Transverse colon (tissue), 4 donors: ENCODE data around the gene KIF1A. TPM values are rescaled to one million over a fixed set of nuclear protein-coding genes. Genes with fewer than 3 reads are reported as not detected.

Source experiments
- DNase-seq: peaks from one replicate; pipeline ENCODE4 v3.0.0-alpha.2; 2019
- H3K27ac ChIP-seq, 4 donors: fragments of 200-600 bp; sonication (generic); 2 replicates each; pipeline ENCODE4 v1.5.1; 2016 to 2018; ENCODE audit warnings: inconsistent platforms in 4 of 4
- H3K27me3 ChIP-seq: fragments of 200-600 bp; sonication (generic); 2 replicates; pipeline ENCODE4 v1.5.1; 2017; ENCODE audit warnings: inconsistent platforms
- H3K36me3 ChIP-seq, 4 donors: fragments of 200-600 bp; sonication (generic); 2 replicates each; pipeline ENCODE4 v1.5.1; 2017 to 2019; ENCODE audit warnings: inconsistent platforms in 4 of 4
- H3K4me1 ChIP-seq, 4 donors: fragments of 200-600 bp; sonication (generic); 2 replicates each; pipeline ENCODE4 v1.5.1; 2017 to 2020; ENCODE audit warnings: inconsistent platforms in 4 of 4
- H3K4me3 ChIP-seq, 4 donors: fragments of 200-600 bp; sonication (generic); 1 replicate in 1 of 4; 2 replicates in 3 of 4; pipeline versions ENCODE4 v1.5.1 to v1.6.1; 2017 to 2019; ENCODE audit warnings: inconsistent platforms in 4 of 4
- H3K9me3 ChIP-seq, 2 donors: fragments of 200-600 bp; sonication (generic); 2 replicates each; pipeline ENCODE4 v1.5.1; 2017 to 2019; ENCODE audit warnings: inconsistent platforms in 2 of 2
- EP300 ChIP-seq: sonication (generic); formaldehyde crosslinking; IDR thresholded peaks from one replicate; pipeline ENCODE4 v1.6.1; 2017; ENCODE audit warnings: antibody characterized with exemption, low read depth
- POLR2A ChIP-seq: fragments of 450-650 bp; IDR thresholded peaks from one replicate; pipeline ENCODE4 v1.6.1; 2016; ENCODE audit warnings: antibody characterized with exemption, mild to moderate bottlenecking, moderate library complexity
- POLR2AphosphoS5 ChIP-seq, 3 donors: sonication (generic); formaldehyde crosslinking; IDR thresholded peaks; one replicate each; pipeline ENCODE4 v1.6.1; 2016; ENCODE audit warnings: antibody characterized with exemption in 3 of 3
- WGBS, 2 donors: methylation state at CpG; one replicate each; pipeline ENCODE4 v1.1.5; 2018; ENCODE audit warnings: low coverage in 1 of 2; 5-methylcytosine and 5-hydroxymethylcytosine counted together
- in situ Hi-C, 4 donors: fragments of 200-750 bp; cut with MboI; loops; one replicate each; pipeline versions ENCODE4 v1.15.0 to v1.15.1; 2017; ENCODE audit warnings: low sequenced_read_pairs in 3 of 4, low pct_ligation_motif_present in 1 of 4, low pct_unique_long_range_greater_than_20kb in 1 of 4
- intact Hi-C: fragments of 100-400 bp; cut with DNase I; formaldehyde crosslinking; loops from one replicate; pipeline ENCODE4 v1.15.1; 2023; ENCODE audit warnings: low total_unique reads
- total RNA-seq, 4 donors: library from RNA; depleted of rRNA; stranded (reverse); fragments of >200 nt; gene quantifications; one replicate each; pipeline ENCODE4 v1.1.0, GENCODE V29; 2016
- TF ChIP-seq, protein P1 (sequence below), 5 experiments: fragments of 200-600 bp in 3 of 5; fragments of 450-650 bp in 2 of 5; sonication (generic) in 3 of 5; IDR thresholded peaks; 1 replicate in 2 of 5; 2 replicates in 3 of 5; pipeline ENCODE4 v1.5.1; 2016 to 2017; ENCODE audit warnings: antibody characterized with exemption in 5 of 5, inconsistent platforms in 3 of 5, mild to moderate bottlenecking in 2 of 5, moderate library complexity in 1 of 5

KIF1A gene
- total RNA-seq, 4 donors from 2014 or later: 0.40 to 3.4 (median 2.9) TPM

DNA sequence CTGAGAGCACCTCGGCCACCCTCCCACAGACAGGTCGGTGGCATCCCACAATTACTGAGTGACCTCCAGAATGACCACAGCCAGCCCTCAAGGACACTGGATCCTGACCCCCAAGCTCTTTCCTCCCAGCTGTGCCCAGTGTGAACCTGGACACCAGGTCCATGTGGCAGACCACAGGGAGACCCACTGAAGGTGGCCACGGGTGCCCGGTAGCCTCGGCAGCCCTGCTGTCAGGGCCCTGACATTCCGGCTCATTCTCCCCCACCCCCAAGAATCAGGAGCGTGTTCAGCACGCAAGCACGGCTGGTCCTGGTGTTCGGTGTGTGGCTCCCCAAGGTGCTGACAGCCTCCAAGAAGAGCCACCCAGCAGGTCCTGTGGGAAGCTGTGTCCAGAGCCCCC lies 95.6 kb downstream of the KIF1A start:
- in situ Hi-C loops: loop anchor here in 2 of 4 donors (25.0 kb wide), 1 partner anchor 212 kb away; no protein-coding TSS in a partner anchor

DNA sequence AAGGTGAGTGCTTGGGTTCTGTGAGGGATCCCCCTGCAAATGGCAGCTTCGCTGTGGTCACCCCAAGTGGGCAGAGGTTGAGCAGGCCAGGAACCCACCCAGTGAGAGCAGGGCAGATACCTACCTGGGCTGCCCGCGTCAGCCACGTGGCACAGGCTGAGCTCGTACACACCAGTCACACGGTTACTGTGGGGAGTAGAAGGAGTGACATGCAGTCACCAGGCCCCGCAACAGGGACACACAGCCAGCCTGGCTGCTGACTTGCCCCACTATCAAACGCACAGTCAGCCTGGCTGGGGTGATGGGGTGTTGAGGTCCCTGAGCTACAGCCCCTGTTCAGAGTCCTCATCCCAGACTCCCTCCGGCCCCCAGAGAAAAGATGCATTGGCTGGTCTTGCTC lies 96.2 kb downstream of the KIF1A start:
- in situ Hi-C loops: loop anchor here in 2 of 4 donors (25.0 kb wide), 1 partner anchor 212 kb away; no protein-coding TSS in a partner anchor
- no peaks in the 10 kb centered on the region for H3K27me3 ChIP-seq
- TF ChIP-seq POLR2A (no peak), POLR2AphosphoS5 (IDR thresholded peaks at IDR 0.05) (no peak), EP300 (no peak)
- TF ChIP-seq, protein P1, sequence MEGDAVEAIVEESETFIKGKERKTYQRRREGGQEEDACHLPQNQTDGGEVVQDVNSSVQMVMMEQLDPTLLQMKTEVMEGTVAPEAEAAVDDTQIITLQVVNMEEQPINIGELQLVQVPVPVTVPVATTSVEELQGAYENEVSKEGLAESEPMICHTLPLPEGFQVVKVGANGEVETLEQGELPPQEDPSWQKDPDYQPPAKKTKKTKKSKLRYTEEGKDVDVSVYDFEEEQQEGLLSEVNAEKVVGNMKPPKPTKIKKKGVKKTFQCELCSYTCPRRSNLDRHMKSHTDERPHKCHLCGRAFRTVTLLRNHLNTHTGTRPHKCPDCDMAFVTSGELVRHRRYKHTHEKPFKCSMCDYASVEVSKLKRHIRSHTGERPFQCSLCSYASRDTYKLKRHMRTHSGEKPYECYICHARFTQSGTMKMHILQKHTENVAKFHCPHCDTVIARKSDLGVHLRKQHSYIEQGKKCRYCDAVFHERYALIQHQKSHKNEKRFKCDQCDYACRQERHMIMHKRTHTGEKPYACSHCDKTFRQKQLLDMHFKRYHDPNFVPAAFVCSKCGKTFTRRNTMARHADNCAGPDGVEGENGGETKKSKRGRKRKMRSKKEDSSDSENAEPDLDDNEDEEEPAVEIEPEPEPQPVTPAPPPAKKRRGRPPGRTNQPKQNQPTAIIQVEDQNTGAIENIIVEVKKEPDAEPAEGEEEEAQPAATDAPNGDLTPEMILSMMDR (IDR thresholded peaks at IDR 0.05): no peak
- WGBS, 2 donors: 85% methylated on average over 6 of the region's 9 CpGs; no CpG with 5 or more reads in 1 of the 2 donors
- no peaks in the 10 kb centered on the region for H3K36me3 ChIP-seq
- H3K9me3 ChIP-seq: no peaks in the 10 kb centered on the region
- no peak overlapping the region for H3K4me3 ChIP-seq
- H3K4me1 ChIP-seq: no peaks in the 10 kb centered on the region
- no peak for DNase-seq
- H3K27ac ChIP-seq: no peak overlapping the region
- intact Hi-C loops: no loop called here

More for the DNA sequence above, 95.6 kb downstream of the KIF1A start:
- no peak for DNase-seq
- TF ChIP-seq EP300: no peak
- WGBS, 2 donors: 83% methylated on average over 10 of the region's 10 CpGs; no CpG with 5 or more reads in 1 of the 2 donors
- intact Hi-C loops: no loop called here
- no peaks in the 10 kb centered on the region for H3K9me3 ChIP-seq
- no peaks in the 10 kb centered on the region for H3K4me1 ChIP-seq
- H3K27me3 ChIP-seq: no peaks in the 10 kb centered on the region
- no peak overlapping the region for H3K27ac ChIP-seq
- no peak overlapping the region for H3K4me3 ChIP-seq
- no peaks in the 10 kb centered on the region for H3K36me3 ChIP-seq

DNA sequence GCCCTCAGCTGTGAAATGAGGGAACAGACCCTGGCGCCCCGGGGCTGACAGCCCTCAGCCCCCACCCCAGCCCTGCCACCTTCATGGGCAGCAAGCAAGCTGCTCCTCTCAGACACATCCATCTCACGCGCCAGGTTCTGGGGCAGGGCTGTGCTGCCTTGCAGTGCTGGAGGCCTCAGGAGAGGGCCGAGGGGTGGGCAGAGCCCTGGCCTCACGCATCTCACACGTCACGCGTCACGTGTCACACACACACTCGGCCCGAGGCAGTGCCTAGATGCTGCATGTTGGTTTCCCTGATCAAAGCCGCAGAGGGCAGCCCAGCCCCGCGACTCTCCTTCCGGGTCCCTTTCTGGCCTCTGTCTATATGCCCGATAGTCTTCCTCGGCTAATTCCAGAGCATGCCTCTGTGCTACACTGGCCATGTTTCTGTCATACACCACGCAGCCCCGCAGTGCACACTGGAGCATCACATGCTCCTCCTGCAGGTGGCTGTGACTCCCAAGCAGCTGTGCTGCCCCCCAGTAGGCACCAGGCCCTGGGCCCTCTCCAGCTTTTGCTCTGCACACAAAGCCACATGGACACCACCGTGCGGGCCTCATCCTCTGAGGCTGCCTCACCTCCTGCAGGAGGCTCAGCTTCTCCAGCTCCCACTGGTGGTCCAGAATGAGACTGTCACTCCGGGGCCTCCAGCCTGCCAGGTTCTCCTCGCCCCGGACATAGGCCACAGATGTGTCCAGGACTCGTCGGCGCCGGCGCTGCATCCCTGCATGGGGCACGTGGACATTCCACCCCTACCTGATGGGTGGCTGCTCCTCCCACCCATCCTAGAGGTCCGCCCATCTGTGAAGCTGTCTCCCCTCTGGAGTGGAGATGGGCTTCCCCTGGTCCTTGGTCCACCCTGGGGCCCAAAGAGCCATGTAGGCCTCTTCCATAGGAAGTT lies 97.0 kb downstream of the KIF1A start:
- no peak for DNase-seq
- TF ChIP-seq, protein P1 (IDR thresholded peaks at IDR 0.05): no peak
- no peak for TF ChIP-seq POLR2A
- TF ChIP-seq POLR2AphosphoS5 (IDR thresholded peaks at IDR 0.05): no peak
- no peak for TF ChIP-seq EP300
- Histone ChIP-seq H3K4me3 (no peak overlapping the region), H3K27me3 (no peaks in the 10 kb centered on the region), H3K27ac (no peak overlapping the region), H3K9me3 (no peaks in the 10 kb centered on the region), H3K4me1 (no peaks in the 10 kb centered on the region), H3K36me3 (no peaks in the 10 kb centered on the region)
- intact Hi-C loops (no loop called here), in situ Hi-C loops (loop anchor here in 2 of 4 donors (25.0 kb wide), 1 partner anchor 211 kb away; no protein-coding TSS in a partner anchor)
- 60 to 89% methylated on average over 1 to 32 of the region's 32 CpGs for WGBS, 2 donors

DNA sequence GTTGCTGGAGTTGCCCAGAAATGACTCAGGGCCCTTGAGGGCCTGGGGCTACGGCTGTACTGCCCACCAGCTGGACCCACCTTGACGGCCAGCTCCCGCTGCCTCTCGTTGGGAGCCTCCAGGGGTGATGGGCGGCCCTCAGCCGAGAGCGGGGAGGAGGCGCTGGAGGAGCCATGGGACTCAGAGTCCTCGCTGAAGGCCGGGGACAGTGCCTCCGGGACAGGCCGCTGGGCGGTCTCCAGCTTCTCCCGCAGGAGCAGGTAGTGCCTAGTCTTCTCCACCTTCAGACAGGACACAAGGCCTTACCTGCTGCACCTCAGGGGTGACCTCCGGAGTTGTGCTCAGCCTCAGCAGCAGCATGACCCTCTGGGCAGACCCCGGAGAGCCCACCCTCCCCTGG lies 97.6 kb downstream of the KIF1A start:
- no peak for DNase-seq
- Histone ChIP-seq H3K27me3 (no peaks in the 10 kb centered on the region), H3K27ac (no peak overlapping the region), H3K36me3 (no peaks in the 10 kb centered on the region), H3K4me1 (no peaks in the 10 kb centered on the region), H3K4me3 (no peak overlapping the region), H3K9me3 (no peaks in the 10 kb centered on the region)
- TF ChIP-seq, protein P1 (IDR thresholded peaks at IDR 0.05): no peak
- TF ChIP-seq POLR2A (no peak), EP300 (no peak), POLR2AphosphoS5 (IDR thresholded peaks at IDR 0.05) (no peak)
- in situ Hi-C loops (loop anchor here in 2 of 4 donors (25.0 kb wide), 1 partner anchor 210 kb away; no protein-coding TSS in a partner anchor), intact Hi-C loops (no loop called here)
- 78% methylated on average over 16 of the region's 16 CpGs; no CpG with 5 or more reads in 1 of the 2 donors for WGBS, 2 donors
